Activated T-cell treated with anti-CD3 and anti-CD28 coated beads for 1 hour (primary cell): Measurements from ENCODE around the gene SYNPO.

Source experiments
- DNase-seq: peaks from one replicate; pipeline ENCODE4 v3.0.0-alpha.2; 2020; ENCODE audit warnings: low read depth

Gene SYNPO

DNA sequence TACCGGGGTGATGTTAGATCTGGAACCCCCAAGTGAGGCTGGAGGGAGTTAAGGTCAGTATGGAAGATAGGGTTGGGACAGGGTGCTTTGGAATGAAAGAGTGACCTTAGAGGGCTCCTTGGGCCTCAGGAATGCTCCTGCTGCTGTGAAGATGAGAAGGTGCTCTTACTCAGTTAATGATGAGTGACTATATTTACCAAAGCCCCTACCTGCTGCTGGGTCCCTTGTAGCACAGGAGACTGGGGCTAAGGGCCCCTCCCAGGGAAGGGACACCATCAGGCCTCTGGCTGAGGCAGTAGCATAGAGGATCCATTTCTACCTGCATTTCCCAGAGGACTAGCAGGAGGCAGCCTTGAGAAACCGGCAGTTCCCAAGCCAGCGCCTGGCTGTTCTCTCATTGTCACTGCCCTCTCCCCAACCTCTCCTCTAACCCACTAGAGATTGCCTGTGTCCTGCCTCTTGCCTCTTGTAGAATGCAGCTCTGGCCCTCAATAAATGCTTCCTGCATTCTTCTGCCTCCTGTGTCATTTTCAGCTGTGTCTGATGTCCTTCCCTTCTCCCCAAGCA is 18.3 kb downstream of the SYNPO start:
- no peak for DNase-seq

GRCh38 chr5:150659360-150660107 is 19.1 kb downstream of the SYNPO start:
- no peak for DNase-seq

GRCh38 chr5:150660108-150660831 is 19.8 kb downstream of the SYNPO start:
- DNase-seq = no peak

DNA sequence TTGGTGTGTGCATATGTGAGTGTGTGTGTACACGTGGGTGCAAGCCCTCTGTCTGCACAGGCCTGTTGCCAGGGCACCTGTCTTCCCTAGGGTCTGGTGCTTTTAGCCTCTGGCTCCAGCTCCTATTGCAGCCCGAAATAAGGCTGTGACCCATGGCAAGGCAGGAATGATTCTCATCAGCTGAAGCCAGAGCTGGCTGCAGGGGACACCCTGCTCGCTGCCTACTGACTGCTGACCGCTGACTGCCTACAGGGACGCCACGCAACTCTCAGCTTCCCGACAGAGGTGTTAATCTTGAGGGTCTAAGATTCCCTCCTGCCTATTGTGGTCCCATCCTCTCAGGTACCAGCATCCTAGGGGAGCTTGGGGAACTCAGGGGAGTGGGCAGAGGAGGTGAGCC is 20.6 kb downstream of the SYNPO start, which contains the start of gene MYOZ3:
MYOZ3 (plus strand) TSS at position 166 of the 400 bp plus-strand sequence. CDS start 1,691 bp downstream, outside the sequence.
- no peak for DNase-seq

- DNase-seq = no peak
These were observed 21.5 kb downstream of the SYNPO start for GRCh38 chr5:150661821-150662596.

- DNase-seq = no peak
These were observed 22.5 kb downstream of the SYNPO start for GRCh38 chr5:150662731-150663516.

GRCh38 chr5:150663936-150664335 is 23.5 kb downstream of the SYNPO start:
- no peak for DNase-seq

DNA sequence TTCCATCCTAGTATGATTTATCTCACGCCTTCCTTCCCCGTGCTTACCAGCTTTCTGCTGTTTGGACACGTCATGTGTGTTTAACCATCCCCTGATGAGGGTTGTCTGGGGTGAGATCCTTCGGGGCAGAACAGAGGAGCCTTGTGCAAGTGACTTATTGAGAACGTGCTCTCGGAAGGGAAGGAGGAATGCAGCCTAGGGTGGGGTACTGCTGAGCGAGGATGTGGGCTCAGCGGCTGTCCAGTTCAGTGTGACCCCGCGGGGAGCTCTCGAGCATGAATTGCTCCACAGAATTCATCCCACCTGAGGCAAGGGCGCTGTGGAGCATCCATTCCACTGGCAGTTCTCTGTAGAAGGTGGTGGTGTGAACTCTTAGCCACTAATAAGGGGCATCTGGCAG is 24.6 kb downstream of the SYNPO start:
- no peak for DNase-seq

DNA sequence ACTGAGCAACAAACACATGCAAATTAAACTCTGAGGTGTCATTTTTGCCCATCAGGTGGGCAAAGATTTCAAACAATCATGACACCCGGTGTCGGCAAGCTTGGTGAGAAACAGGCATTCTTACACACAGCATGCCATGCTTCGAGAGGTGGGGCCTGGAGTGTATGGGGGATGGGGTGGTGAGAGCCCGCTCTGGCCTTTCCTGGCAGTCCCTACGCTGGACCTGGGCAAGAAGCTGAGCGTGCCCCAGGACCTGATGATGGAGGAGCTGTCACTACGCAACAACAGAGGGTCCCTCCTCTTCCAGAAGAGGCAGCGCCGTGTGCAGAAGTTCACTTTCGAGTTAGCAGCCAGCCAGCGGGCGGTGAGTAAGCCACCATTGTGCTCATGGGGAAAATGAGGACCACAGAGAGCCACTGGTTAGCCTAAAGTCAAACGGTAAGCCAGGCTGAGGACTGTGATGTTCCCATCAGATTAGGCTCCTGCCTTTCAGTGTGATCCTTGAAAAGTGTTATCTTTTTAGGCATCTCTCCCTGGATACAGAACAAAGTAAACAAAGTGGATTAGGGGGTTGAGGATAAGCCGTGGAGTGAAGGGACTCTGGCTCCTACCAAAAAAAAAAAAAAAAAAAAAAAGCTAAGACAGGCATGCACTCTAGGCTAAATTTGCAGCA is 30.0 kb downstream of the SYNPO start:
- DNase-seq = no peak

DNA sequence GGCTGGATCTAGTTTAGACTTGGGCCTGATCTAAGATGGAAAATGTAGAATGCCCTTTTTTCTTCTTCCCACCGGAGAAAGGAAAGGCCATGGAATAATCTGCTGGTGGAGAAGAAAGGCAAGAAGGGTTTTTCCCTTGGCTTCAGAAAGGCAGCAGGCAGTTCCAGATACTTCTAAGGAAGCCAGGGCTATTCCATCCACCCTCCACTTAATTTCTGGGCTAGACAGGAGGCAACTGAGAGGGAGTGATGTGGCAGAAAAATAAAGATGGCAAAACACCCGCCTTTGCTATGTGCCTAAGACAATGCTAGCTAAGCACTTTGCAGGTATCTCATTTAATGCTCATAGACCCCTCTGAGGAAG is 30.5 kb downstream of the SYNPO start:
- no peak for DNase-seq

- DNase-seq = no peak
These were observed 31.2 kb downstream of the SYNPO start for GRCh38 chr5:150671509-150672236.

- peak; percentile 11 for DNase-seq
These were observed 31.9 kb downstream of the SYNPO start for GRCh38 chr5:150672237-150672883.

DNA sequence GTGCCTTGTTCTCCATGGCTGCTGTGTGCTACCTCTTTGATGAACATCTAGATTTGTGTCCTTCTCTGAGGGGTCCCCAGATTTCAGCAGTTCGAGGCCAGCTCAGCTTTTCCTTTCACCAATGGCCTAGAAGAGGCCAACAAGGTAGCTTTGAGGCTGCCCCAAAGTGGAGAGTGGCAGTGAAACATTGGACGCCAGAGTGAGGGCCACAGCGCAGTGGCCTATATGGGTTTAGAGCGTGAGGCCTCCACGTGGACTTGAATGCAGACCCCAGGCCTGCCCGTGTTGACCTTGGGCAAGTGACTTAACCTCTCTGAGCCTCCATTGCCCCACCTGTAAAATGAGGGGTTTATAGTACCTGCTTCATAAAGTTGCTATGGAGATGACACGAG is 32.4 kb downstream of the SYNPO start:
- no peak for DNase-seq

- no peak for DNase-seq
These were observed 33.9 kb downstream of the SYNPO start for GRCh38 chr5:150674341-150674821.

DNA sequence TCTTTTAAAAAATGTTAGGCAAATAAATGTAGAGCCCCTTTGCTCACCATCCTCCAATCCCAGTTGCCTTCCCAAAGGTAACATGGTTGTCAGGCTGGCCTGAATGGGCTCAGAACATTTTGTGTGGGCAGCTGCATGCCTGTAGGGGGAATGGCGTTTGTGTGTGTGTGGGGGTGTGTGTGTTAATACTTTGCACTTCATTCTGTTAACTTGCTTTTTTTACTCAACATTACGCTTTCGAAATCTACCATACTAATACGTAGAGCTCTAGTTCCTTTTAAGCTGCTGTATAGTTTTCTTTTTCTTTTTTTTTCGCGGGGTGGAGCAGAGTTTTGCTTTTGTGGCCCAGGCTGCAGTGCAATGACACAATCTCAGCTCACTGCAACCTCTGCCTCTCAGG is 34.6 kb downstream of the SYNPO start:
- DNase-seq = no peak

DNA sequence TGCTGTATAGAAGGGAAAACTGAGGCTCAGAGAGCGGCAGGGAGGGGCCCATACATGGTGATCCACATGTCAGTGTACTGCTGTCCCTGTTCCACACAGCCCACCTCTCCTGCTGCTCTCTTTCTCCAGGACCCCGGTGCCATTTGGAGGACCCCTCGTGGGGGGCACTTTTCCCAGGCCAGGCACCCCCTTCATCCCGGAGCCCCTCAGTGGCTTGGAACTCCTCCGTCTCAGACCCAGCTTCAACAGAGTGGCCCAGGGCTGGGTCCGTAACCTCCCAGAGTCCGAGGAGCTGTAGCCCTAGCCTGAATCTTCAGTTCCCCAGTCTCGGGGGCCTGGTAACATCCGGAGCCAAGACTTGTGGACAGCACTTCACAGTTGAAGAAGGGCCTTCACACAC is 36.1 kb downstream of the SYNPO start:
- DNase-seq = no peak

DNA sequence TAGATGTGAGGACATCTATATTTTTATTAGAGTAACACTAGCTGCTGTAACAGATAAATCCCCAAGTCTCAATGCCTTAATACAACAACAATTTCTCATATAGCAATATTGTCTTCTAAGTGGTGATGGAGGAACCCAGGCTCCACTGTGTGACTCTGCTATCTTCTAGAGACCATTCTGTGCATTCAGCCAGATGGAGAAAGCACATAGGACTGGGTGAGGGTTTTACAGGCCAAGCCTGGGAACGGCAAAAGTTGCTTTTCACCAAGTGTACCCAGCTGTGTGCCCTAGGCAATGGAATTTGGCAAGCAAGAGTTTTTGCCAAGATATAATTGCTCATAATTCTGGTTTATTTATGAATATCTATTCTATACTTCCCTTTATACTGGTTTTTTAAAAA is 48.7 kb downstream of the SYNPO start:
- no peak for DNase-seq

DNA sequence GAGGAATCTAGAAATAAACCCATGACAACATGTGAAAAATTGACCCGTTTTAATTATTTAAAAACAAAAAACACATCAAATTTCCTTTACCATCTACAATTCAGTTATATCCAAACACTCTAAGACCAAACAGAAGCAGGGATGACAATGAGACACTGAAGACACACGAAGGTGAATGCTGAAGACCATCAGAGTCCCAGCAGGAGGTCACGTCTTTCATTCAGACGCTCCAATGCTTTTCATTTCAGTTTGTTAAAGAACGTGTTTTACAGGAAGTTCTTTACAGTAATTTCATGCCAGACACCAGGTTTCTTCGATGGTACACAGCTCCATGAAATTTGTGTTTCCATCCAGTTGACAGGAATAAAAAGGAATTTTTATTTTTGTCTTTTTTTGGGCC is 50.3 kb downstream of the SYNPO start:
- DNase-seq = no peak

DNA sequence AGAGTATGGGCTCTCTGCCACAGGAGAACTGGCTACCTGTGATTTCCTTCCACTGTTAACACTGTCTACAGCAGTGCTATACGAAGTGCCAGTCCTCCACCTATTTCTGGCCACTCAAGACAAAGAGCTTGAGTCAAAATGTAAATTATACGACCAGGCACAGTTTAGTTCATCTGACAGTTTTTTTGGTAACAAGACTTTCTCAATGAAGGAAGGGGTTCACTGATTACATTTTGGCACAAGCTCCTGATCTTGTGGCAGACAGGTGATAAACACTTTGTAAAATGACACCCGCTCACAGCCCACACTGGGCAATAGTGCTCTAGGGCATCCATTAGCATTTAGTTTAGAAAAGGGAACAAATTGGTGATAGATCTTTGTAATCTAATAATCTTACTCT is 51.8 kb downstream of the SYNPO start:
- DNase-seq = no peak

- DNase-seq = no peak
These were observed 54.2 kb downstream of the SYNPO start for GRCh38 chr5:150694612-150695011.
